GM18502 (cell line): ENCODE data around the gene SH3RF2.
"Not testable (repeated sequence)": the region's sequence is repeated elsewhere in the genome, so short reads cannot be mapped to it uniquely, and the experiment has no call there.

Experiments
- ATAC-seq: cut with Tn5 transposase; IDR thresholded peaks from one replicate; pipeline ENCODE4 v1.9.1; 2021; ENCODE audit warnings: mild to moderate bottlenecking; ENCODE audit not compliant: unreplicated experiment, poor library complexity

Gene SH3RF2

DNA sequence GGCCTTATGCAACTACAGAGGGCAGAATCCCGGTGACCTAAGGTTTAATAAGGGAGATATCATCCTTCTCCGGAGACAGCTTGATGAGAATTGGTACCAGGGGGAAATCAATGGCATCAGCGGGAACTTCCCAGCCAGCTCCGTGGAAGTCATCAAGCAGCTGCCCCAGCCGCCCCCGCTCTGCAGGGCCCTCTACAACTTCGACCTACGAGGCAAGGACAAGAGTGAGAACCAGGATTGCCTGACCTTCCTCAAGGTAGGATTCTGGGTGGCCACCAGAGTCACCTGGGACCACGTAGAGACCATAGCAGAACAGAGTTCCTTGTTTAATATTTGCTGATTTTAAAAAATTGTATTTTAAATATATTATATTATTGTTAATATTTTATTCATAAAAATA, 63.7 kb downstream of the SH3RF2 start:
- no peak for ATAC-seq

- no peak for ATAC-seq
Observed at GRCh38 chr5:146001544-146002190, 65.3 kb downstream of the SH3RF2 start.

DNA sequence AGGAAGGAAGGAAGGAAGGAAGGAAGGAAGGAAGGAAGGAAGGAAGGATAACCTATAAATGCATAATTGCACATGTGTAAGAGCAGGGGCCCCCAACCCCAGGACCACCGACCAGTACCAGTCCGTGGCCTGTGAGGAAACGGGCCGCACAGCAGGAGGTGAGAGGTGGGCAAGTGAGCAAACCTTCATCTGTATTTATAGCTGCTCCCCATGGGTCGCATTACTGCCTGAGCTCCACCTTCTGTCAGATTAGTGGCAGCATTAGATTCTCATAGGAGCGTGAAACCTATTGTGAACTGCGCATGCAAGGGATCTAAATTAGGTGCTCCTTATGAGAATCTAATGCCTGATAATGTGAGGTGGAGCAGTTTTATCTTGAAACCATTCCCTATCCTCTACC, 66.1 kb downstream of the SH3RF2 start:
- ATAC-seq: no peak

DNA sequence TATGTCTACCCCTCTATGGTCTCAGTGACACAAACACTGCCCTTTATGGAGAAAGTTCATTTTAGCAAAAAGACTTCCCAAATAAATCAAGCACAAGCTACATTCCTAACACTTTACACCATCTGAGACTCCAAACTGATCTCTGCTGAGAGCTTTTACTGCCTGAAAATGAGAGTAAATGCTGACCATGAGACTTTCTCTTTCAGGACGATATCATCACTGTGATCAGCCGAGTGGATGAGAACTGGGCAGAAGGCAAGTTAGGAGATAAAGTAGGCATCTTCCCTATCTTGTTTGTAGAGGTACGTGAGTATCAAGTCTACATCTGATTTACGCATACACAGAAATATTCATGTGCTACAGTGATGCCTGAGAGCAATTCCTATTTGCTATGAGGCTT, 67.5 kb downstream of the SH3RF2 start:
- ATAC-seq: no peak

DNA sequence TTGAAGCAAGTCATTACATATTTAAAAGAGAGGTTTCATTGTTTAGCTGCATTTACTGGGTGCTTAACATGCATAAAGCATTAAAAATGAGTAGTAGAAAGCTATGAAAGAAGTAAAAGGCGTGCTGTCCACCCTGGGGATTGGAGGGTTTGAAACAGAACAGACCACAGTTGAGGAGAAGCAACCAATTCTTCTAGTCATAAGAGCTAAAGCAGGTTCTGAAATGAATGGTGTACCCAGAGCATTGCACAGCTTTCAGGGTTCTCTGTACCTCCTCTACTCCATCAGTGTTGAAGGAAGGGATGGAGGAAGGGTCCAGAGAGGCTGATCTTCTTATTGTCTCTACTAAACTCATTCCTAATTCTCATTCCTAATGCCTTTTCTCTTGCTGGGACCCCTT, 68.9 kb downstream of the SH3RF2 start:
- no peak for ATAC-seq

DNA sequence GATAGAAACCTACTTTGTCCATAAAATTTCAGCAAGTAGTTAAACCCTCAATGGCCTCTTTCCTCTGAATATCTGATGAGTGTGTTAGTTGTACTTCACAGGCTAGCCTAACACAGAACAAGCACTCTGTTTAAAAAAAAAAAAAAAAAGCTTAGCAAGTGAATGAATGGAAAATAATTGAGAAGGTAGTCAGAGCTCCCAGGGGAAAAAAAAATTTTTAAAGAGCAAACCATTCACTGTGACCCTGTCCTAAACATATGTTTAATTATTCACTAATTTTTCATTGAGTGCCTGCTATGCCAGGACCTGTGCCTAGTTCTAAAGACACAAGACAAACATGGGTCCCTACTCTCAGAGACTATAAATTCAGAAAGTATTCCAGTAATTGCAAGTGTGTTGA, 69.3 kb downstream of the SH3RF2 start:
- no peak for ATAC-seq

DNA sequence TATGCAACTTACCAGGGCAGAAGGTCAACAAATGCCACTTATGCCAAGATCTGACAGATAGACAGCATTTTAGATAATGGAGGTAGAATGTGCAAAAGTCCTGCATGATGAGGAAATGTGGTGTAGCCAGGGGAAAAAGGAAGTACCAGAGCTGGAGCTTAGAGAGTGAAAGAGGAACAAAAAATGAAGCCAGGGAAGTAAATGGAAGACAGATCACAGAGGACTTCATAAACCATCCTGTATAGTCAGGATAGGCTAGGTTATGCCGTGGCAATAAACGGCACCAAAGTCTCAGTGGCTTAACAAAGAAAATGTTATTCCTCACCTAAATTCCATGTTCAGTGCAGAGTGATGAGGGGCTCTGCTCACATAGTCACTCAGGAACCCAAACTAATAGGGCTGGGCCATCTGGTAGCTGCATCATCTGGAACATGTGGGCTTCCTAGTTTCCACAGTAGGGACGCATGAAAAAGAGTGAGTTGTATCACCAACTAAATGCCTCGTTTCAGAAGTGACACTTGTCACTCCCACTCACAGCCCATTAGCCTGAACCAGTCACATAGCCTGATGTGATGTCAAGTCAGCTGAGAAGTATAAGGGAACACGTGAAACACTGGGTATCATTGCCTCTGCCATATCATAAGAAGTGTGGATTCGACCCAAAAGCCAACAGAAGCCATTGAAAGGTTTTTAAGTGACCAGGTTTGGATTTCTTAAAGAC, 70.3 kb downstream of the SH3RF2 start:
- ATAC-seq: no peak

- no peak for ATAC-seq
Observed at GRCh38 chr5:146007270-146007669, 70.9 kb downstream of the SH3RF2 start.

- ATAC-seq: no peak
Observed at GRCh38 chr5:146007989-146008388, 71.6 kb downstream of the SH3RF2 start.

DNA sequence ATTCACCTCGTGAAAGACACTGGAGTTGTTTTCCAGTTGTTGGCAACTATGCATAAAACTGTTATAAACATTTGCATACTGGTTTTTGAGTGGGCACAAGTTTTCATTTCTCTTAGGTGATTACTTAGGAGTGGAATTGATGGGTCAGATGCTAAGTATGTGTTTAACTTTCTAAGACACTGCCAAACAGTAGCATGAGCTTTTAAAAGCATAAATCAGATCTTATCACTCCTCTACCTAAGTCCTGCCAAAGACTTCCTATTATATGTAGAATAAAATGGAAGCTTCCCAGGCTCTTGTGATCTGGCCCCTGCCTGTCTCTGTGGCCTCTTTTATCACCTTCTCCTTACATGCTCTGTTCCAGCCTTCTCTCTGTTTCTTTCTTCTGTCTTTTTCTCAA, 72.6 kb downstream of the SH3RF2 start:
- no peak for ATAC-seq

GRCh38 chr5:146010447-146010846, 74.1 kb downstream of the SH3RF2 start:
- not testable (repeated sequence) for ATAC-seq

DNA sequence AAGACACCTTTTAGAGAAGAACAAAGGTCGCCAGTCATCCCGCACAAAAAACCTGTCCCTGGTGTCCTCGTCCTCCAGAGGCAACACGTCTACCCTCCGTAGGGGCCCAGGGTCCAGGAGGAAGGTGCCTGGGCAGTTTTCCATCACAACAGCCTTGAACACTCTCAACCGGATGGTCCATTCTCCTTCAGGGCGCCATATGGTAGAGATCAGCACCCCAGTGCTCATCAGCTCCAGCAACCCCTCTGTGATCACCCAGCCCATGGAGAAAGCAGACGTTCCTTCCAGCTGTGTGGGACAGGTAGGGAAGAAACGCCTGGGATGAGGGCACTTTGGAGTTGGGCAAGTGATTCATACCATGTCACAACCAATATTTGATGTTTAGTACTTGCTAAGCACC, 77.4 kb downstream of the SH3RF2 start:
- ATAC-seq: no peak

DNA sequence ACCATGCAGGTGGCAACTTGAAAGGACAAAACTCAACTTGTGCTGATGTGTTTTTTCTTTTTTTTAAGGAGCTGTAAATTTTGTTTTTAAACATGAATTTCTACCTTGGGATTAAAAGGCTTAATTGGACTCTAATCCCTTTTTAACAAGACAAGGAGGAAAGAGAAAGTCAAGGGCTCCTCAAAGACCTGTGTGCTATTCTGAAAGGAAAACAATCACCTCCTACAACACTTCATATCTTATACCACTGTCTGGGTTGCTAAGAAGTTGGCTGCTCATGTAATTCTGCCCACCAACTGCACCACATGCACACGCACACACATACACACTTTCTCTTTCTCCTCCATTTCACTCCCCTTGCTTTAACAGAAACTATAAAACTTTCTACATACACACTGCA, 78.6 kb downstream of the SH3RF2 start:
- no peak for ATAC-seq

DNA sequence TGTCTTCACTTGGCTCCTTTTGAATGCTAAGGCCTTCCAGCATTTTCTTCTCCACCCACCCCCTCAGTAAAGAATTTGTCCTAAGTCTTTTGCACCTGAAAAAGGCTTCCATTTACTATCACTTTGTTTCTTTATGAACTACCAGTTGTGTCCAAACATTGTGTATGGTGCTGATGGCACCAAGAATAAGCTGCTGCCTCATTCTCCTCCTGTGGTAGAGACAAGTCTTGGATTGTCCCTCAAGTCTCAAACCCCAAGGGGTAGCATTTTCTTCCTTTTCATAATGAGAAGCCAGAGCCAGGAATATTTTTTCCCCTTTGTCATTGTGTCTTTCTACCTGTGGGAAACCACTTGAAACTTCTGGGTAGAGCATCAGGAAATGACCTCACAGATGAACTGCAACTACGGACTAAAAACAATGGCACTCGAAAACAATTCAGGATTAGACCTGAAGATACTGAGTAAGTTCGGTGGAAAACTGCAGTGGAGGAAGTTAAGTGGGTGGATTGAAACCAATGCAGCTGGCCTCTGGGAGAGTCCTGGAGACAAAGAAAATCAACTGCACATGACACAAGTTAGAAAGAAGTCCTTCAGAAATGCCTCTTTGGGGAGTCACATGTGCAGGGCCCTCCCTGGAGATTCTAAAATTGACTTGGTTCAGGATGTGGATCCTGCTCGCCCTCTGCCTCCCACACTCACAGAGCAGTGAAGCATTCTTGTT, 80.5 kb downstream of the SH3RF2 start:
- ATAC-seq: no peak

DNA sequence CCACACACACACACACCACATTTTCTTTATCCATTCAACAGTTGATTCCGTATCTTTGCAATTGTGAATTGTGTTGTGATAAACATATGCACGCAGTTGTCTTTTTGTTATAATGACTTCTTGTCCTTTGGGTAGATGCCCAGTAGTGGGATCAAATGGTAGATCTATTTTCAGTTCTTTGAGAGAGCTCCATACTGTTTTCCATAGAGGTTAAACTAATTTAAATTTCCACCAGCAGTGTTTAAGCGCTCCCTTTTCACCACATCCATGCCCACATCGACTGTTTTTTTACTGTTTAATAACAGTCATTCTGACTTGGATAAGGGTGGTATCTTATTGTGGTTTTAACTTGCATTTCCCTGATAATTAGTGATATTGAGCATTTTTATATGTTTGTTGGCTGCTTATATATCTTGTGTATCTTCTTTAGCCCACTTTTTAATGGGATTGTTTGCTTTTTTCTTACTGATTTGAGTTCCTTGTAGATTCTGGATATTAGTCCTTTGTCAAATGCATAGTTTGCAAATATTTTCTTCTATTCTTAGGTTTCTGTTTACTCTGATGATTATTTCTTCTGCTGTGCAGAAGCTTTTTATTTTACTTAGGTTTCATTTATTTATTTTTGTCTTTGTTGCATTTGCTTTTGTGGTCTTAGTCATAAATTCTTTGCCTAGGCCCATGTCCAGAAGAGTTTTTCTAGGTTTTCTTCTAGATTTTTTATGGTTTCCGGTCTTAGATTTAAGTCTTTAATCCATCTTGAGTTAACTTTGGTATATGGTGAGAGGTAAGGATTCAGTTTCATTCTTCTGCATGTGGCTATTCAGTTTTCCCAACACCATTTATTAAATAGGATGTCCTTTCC, 82.4 kb downstream of the SH3RF2 start:
- ATAC-seq: no peak

DNA sequence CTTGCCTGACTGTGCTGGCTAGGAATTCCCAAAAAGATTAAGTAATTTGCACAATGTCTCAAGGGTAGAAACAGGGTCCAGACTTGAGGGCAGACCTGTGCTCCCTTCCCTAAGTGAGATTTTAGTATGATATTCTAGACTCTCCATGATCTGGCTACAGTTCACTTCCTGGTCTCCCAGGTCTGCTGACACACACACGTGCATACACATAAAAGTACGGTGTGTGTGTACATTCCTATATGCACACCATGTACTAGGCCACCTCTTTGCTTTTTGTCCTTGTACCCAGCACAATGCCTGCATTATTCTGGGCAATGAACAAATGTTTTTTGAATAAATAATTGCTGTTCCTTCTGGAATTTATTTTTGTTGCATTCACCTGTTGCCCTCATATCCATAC, 83.7 kb downstream of the SH3RF2 start:
- ATAC-seq: no peak

- no peak for ATAC-seq
Observed at GRCh38 chr5:146024034-146024433, 87.7 kb downstream of the SH3RF2 start.

DNA sequence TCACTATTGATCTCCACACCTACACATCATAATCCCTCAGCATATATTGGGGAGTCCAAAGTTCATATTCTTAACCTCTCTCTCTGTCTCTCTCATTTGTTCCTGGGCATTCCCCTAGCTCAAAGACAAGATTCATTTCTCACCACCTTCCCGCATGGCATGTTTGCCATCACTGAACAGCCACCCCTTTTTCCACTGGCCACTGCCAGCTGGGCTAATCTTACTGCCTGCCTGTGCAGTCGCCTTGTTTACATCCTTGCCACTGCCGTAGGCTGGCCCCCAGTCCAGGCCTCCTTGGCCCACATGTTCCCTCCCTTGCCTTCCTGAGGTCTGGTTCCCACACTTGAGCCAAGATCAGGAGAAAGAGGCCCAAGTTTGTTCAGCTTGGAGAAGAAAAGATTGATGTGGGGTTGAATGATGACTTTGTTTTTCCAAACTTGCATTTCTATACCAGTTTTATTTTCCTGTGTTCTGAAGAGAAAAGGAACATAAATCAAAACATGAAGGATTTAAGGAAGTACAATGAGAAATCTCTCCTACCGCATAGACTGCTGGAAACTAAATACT, 88.8 kb downstream of the SH3RF2 start:
- ATAC-seq: no peak

DNA sequence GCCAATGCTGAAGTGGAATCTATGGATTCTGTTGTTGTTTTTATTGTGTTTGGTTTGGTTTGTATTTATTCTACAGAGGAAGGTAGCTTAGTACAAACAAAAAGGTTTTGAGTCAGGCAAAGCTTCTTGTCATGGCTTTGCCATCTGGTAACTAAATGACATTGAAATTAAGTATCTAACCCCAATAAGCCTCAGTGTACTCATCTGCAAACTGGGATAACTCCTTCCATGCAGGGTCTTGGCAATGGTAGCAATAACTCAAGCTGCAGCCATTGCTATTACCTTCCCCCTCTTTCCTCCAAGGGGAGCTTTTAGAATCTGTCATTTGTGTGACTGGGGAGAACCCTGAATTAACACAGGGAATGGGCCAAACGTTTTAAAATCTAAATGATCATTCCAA, 89.3 kb downstream of the SH3RF2 start:
- no peak for ATAC-seq

DNA sequence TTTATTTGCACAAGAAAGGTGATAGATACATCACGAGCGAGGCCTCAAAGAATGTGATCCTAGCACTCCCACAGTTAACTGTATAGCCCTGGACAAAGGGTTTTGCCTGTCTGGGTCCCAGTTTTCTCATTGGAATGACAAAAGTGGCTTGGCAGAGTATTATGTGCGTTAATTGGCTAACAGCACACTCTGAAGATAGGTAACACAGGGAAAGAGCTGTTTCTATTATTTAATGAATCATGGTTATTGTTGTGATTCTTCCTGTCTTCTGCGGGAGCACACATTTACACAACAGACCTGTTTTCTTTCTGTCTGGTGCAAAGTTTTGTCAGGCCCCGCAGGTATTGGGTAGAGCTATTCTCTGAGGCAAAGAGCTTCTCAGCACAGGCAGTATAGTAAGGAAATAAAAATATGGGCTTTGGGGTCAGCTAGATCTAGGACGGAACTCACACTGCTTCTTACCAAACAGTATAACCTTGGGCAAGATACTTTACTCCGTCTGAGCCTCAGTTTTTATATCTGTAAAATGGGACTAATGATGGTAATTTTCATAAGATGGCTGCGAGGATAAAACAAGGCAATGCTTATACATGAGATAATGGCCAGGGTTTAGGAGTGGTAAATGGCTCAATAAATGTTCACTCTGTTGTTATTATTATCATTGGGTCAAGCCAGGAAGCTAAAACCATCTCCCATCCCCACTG, 90.1 kb downstream of the SH3RF2 start:
- no peak for ATAC-seq
